NCI-H1694 (cell line): ENCODE data around the gene PNRC2.
A peak's percentile ranks its signal among the peaks of the same experiment; 100 is the strongest.

Experiments
- DNase-seq: peaks from one replicate; lab custom pipeline; 2025; lab: John Stamatoyannopoulos, UW

The PNRC2 gene, protein sequence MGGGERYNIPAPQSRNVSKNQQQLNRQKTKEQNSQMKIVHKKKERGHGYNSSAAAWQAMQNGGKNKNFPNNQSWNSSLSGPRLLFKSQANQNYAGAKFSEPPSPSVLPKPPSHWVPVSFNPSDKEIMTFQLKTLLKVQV

GRCh38 chr1:23959461-23960290 lies at the start of gene PNRC2:
Gene PNRC2 (plus strand): TSS chr1:23959828. CDS start chr1:23961458, 1,630 bp downstream.
- peak; percentile 83 for DNase-seq

DNA sequence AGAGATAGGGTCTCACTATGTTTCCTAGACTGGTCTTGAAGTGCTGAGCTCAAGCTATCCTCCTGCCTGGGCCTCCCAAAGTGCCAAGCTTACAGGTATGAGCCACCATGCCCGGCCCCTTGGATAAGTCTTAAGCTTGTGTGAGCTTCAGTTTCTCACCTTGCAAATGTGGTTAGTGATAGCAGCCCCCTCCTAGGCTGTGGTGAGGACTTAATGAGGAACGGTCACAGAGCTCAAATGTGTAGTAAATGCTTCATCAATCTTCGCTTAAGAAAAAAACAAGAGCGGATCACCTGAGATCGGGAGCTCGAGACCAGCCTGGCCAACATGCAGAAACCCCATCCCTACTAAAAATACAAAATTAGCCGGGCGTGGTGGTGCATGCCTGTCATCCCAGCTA lies 49.5 kb upstream of the PNRC2 start:
- DNase-seq = no peak

GRCh38 chr1:23910553-23911246 lies 48.9 kb upstream of the PNRC2 start:
- no peak for DNase-seq

DNA sequence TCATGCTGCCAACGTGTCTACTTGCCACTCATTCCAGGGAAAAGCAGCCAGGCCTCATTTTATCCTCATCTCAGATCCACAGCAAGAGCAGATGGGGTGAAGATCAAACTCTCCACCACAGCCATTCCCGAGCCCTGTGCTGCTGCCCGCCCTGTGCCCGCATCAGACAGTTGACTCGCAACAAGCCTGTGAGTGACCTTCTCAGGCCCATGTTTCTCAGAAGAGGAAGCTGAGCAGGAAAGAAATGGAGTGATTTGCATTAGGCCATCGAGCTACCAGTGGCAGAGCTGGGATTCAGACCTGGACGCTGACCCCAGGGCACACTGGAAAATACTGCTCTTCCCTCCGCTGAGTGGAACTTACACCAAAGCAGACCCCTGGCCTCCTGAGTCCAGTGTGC lies 47.7 kb upstream of the PNRC2 start:
- no peak for DNase-seq

DNA sequence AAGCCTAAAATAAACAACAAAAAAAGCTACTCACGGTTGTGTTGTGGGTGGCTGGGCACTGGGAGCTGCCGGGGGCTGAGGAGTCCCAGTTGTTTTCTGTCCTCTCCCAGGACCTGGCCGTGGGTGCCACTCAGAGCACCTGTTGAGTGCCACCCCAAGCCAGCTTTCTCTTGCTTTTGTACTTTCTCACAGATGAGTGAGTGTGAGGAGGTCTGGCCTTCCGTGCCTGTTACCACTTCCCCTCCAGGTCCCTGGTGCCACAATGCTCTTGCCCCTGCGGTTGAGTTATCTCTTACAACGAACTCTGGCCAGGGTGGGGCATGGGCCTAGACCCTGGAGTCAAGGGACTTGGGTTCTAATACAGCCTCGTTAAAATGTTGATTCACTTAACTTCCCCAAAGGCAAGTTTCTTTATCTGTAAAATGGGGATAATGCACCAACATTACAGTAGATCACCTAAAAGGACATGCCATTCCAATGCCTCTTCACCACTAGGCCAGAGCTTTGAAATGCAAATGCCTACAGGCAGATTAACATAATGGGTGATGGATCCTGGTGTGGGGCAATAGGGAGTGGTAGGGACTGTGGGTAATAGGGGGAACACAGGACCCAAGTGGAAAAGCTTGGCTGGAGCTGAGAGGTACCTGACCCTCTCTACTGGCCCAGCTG lies 46.3 kb upstream of the PNRC2 start, which contains the start of gene CNR2:
Gene CNR2 (minus strand): TSS at position 151 of the 669 bp plus-strand sequence. CDS start 37,745 bp downstream, outside the sequence.
- no peak for DNase-seq

- DNase-seq = no peak
These were observed 44.7 kb upstream of the PNRC2 start for GRCh38 chr1:23914921-23915320.

GRCh38 chr1:23915466-23915865 lies 44.2 kb upstream of the PNRC2 start:
- DNase-seq = no peak

DNA sequence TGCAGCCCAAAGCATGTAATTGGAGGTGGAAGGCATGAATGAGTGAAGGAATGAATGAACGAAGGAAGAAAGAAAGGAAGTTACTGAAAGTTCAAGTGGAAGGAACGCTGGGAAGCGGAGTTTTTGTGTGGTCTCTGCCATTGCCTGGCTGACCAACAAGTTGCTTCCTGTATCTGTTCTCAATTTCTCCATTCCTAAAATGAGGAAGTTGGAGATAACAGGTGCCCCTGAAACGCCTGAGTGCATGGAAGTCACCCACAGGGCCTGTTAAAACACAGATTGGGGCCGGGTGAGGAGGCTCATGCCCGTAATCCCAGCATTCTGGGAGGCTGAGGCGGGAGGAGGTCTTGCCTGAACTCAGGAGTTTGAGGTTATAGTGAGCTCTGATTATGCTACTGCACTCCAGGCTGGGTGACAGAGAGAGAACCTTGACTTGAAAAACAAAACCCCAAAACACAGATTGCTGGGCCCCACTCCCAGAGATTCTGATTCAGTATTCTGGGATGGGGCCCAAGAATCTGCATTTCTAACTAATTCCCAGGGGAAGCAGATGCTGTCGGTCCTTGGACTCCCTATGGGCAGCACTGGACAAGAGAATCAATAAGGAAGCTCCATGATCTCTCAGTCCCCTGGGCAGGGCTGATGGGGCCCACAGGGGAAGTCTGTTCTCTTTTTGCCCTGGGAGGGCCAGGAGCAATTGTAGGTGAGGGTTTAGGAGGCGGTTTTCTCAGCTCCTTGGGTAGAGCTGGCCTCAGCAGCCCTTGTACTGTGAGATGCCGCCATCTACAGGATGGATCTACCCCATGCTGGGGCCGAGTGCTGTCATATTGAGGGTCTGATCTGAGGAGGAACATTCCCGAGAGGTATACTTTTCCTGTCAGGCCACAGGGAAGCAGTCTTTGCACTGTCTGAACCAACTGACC lies 43.2 kb upstream of the PNRC2 start:
- DNase-seq = peak; percentile 64

- no peak for DNase-seq
These were observed 37.2 kb upstream of the PNRC2 start for GRCh38 chr1:23922321-23922943.

DNA sequence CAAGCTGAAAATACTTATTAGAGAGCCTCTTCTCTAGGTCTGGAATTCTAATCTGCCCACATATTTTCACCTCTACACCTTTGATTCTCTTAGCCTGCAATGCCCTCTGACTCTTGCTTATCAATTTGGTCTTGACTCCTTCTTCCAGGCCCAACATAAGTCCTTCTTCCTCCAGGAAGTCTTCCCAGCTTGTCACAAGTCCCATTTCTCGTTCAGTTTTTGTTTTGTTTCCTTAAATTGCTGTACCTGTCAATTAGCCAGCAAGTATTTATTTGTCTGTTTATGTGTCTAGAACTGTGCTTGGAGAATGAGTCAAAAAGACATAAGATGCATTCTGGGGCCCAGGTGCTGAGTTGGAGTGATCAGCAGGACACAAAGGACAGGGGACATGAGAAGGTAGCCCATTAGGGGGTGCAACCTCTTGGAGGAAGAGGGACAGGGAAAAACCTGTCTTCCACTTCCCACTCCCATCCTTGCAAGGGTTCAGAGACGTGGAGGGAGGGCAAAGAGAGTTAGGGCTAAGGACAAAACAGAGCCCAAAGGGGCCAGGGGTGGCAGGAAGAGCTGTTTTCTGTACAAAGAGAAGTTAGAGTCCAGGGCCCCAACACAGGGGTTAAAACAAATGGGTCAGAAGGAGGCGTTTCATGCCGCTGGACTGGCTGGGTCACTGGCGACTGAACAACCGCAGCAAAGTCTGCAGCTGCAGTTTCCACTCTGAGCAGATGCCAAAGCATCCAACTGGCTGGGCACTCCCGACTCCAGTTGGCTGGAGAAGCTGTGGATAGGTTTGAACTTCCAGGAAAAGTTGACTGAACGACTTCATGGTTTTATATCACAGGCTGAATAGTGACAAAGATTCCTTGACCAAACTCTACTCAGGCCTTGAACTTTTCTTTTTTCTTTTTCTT lies 35.8 kb upstream of the PNRC2 start:
- no peak for DNase-seq

GRCh38 chr1:23924601-23925000 lies 35.0 kb upstream of the PNRC2 start:
- no peak for DNase-seq

DNA sequence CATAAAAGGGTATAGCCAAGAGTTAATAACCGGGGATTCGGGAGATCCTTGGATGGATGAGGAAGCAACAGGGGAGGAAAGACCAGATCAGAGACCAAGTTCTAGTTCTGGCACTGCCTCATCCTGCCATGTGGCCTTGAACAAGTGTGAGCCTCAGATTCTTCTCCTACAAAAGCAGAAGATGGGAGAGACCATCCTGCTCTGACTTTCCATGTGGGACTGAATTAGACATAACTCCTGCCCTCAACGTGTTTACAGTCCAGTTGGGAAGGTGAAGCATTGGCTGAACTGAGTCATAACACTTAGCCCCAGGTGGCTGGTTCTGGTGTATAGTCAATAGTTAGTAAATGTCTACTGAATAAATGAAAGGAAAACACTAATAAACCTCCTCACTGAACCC lies 34.3 kb upstream of the PNRC2 start:
- no peak for DNase-seq

GRCh38 chr1:23927097-23927496 lies 32.5 kb upstream of the PNRC2 start:
- no peak for DNase-seq

GRCh38 chr1:23928789-23929188 lies 30.8 kb upstream of the PNRC2 start:
- no peak for DNase-seq

GRCh38 chr1:23930270-23930669 lies 29.4 kb upstream of the PNRC2 start:
- no peak for DNase-seq

GRCh38 chr1:23930861-23931490 lies 28.7 kb upstream of the PNRC2 start:
- no peak for DNase-seq

DNA sequence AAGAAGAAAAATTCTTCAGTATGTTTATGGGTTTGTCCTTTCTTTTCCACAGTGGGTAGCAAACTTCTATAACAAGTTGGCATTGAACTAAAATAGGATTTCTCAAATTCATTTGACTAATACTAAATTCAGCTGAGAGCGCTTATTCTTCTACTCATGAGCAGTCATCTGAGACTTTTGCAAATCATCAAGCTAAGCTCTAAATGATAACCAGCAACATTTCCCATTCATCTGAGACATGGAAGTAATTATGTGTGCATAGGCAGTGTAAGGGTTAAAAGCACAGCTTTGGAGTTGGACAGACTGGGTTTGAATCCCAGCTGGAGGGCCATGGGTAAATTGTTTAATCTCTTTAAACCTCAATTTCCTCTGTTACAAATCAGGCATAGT lies 28.1 kb upstream of the PNRC2 start:
- no peak for DNase-seq

- DNase-seq = no peak
These were observed 23.0 kb upstream of the PNRC2 start for GRCh38 chr1:23936481-23937176.

GRCh38 chr1:23947366-23947765 lies 12.3 kb upstream of the PNRC2 start:
- DNase-seq = no peak
